Endometrial microvascular endothelial cells (primary cell): ENCODE measurements around the gene AXIN2. TPM values are rescaled to one million over a fixed set of nuclear protein-coding genes. Genes with fewer than 3 reads are reported as not detected.

Source experiments
- in situ Hi-C: cut with HindIII; loops from 2 replicates; pipeline ENCODE4 v1.10.0; 2017; ENCODE audit warnings: low sequenced_read_pairs, low pct_unique_long_range_greater_than_20kb; ENCODE audit errors: inconsistent ontology term
- total RNA-seq: library from RNA; depleted of rRNA; stranded (reverse); fragments of >200 nt; gene quantifications from one replicate; pipeline ENCODE4 v1.2.3, GENCODE V29; 2015; ENCODE audit errors: inconsistent ontology term

Gene AXIN2
- total RNA-seq, result 2.1 TPM

GRCh38 chr17:65561452-65562205 is at the start of gene AXIN2:
AXIN2 (minus strand) TSS chr17:65561648; CDS start chr17:65558620, 3,028 bp downstream.
- in situ Hi-C loops, result no loop called here

GRCh38 chr17:65609749-65610148 is 48.3 kb upstream of the AXIN2 start:
- in situ Hi-C loops, result no loop called here

- in situ Hi-C loops, result no loop called here
Measured at GRCh38 chr17:65609286-65609685, 47.8 kb upstream of the AXIN2 start.

- in situ Hi-C loops, result no loop called here
Measured at GRCh38 chr17:65604070-65604469, 42.6 kb upstream of the AXIN2 start.

- in situ Hi-C loops, result no loop called here
Measured at GRCh38 chr17:65601881-65602280, 40.4 kb upstream of the AXIN2 start.

- in situ Hi-C loops, result no loop called here
Measured at GRCh38 chr17:65601145-65601544, 39.7 kb upstream of the AXIN2 start.

- in situ Hi-C loops, result no loop called here
Measured at GRCh38 chr17:65600518-65600917, 39.1 kb upstream of the AXIN2 start.

- in situ Hi-C loops, result no loop called here
Measured at GRCh38 chr17:65599650-65600049, 38.2 kb upstream of the AXIN2 start.

- in situ Hi-C loops, result no loop called here
Measured at GRCh38 chr17:65598746-65599145, 37.3 kb upstream of the AXIN2 start.

- in situ Hi-C loops, result no loop called here
Measured at GRCh38 chr17:65595071-65595656, 33.7 kb upstream of the AXIN2 start.

GRCh38 chr17:65593855-65594845 is 32.7 kb upstream of the AXIN2 start:
- in situ Hi-C loops, result no loop called here

- in situ Hi-C loops, result no loop called here
Measured at GRCh38 chr17:65593092-65593854, 31.8 kb upstream of the AXIN2 start.

GRCh38 chr17:65592125-65592965 is 30.9 kb upstream of the AXIN2 start:
- in situ Hi-C loops, result no loop called here

- in situ Hi-C loops, result no loop called here
Measured at GRCh38 chr17:65589321-65589720, 27.9 kb upstream of the AXIN2 start.

- in situ Hi-C loops, result no loop called here
Measured at GRCh38 chr17:65588181-65588808, 26.8 kb upstream of the AXIN2 start.

GRCh38 chr17:65587534-65588180 is 26.2 kb upstream of the AXIN2 start:
- in situ Hi-C loops, result no loop called here

GRCh38 chr17:65586899-65587298 is 25.5 kb upstream of the AXIN2 start:
- in situ Hi-C loops, result no loop called here
